ENCODE results near the gene GRIK4.

- TF ChIP-seq, protein P1, sequence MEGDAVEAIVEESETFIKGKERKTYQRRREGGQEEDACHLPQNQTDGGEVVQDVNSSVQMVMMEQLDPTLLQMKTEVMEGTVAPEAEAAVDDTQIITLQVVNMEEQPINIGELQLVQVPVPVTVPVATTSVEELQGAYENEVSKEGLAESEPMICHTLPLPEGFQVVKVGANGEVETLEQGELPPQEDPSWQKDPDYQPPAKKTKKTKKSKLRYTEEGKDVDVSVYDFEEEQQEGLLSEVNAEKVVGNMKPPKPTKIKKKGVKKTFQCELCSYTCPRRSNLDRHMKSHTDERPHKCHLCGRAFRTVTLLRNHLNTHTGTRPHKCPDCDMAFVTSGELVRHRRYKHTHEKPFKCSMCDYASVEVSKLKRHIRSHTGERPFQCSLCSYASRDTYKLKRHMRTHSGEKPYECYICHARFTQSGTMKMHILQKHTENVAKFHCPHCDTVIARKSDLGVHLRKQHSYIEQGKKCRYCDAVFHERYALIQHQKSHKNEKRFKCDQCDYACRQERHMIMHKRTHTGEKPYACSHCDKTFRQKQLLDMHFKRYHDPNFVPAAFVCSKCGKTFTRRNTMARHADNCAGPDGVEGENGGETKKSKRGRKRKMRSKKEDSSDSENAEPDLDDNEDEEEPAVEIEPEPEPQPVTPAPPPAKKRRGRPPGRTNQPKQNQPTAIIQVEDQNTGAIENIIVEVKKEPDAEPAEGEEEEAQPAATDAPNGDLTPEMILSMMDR (IDR thresholded peaks at IDR 0.05), result no peak
- TF ChIP-seq POLR2A (IDR thresholded peaks at IDR 0.05), result no peak
Observed at GRCh38 chr11:120646206-120646605, 134.7 kb downstream of the GRIK4 start.
